HG02981 (cell line): ENCODE results near the gene LPCAT2.

ENCODE experiments used
- ATAC-seq: cut with Tn5 transposase; IDR thresholded peaks from one replicate; pipeline ENCODE4 v1.9.1; 2021; ENCODE audit warnings: mild to moderate bottlenecking, moderate library complexity; ENCODE audit not compliant: unreplicated experiment

The LPCAT2 gene

DNA sequence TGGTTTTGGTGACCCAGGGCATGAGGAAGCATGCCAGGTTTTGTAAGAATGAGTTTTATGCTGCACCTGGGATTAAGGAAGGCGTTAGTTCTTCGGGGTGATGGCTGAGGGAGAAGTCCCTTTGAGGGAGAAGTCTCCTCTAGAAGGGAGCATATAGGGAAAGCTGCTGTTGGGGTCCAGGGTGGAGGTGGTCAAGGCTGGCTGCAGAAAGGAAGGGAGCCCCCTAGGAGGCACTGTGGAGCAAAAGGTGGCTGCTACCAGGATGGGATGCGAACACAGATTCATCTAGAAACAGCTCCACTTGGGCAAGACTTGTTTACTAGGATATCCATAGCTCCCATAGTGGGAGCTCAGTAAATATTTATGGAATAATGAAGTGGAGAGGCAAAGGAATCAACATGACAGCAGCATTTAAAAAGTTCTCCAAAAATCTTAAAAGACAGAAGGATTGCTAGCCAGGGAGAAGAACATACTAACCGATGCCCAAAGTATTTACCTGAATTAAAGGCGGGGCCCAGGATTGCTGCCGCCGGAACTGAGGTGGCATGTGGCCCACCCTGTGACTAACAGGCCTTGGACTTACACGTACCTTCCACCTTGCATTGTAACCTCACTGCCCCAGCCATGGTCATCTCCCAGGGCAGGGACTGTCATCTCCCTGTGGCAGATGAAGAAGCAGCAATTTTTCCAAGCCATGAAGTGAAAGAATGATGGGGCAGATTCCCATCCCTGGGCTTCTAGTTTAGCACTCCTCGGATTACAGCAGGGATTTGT, 7.1 kb upstream of the LPCAT2 start:
- ATAC-seq, result no peak

DNA sequence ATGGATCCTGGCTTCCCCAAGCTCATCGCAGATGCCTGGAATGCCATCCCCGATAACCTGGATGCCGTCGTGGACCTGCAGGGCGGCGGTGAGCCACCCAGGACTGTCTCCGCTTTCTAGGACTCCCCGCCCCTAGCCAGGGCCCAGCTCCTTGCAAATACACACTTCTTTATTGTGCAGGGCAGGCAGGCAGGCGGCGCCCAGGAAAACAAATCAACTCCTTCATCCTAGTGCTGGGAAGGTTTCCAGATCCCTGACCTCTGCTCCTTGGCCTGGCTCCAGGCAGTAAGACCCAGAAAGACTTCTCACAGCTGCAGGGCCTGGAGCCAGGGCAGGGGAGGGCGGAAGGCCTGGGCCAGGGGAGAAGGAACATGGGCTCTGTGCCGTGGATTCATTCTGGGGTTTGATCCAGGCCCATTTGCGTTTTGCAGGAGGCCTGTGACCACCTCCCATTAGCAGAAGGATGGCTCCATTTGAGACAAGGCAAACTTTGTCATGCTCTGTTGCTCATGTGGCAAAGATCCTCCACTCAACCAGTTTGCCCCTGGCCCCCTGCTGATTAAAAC, 6.0 kb upstream of the LPCAT2 start:
- ATAC-seq, result no peak

- ATAC-seq, result no peak
Observed at GRCh38 chr16:55503726-55504550, 4.9 kb upstream of the LPCAT2 start.

- no peak for ATAC-seq
Observed at GRCh38 chr16:55505333-55506015, 3.4 kb upstream of the LPCAT2 start.

GRCh38 chr16:55506083-55506482, 2.8 kb upstream of the LPCAT2 start:
- no peak for ATAC-seq

DNA sequence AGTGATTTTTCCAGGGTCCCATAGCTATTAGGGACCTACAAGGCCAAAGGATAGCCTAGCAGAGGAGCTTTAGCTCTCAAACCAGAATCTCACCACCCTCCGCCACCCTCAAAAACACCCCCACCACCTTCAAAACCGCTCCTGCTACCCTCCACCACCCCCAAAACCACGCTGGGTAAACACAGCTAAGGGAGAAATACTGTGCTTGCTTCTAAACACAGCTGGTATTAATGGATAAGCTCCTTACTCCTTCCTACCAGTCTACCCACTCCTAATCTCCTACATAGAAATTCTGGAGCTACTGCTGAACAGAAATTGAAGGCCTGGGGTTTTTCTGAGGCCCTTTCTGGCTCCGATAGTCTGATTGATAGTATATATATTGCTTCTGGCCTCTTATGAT, 2.2 kb upstream of the LPCAT2 start:
- no peak for ATAC-seq

GRCh38 chr16:55508271-55508921, 476 bp upstream of the LPCAT2 start:
- ATAC-seq, result no peak

DNA sequence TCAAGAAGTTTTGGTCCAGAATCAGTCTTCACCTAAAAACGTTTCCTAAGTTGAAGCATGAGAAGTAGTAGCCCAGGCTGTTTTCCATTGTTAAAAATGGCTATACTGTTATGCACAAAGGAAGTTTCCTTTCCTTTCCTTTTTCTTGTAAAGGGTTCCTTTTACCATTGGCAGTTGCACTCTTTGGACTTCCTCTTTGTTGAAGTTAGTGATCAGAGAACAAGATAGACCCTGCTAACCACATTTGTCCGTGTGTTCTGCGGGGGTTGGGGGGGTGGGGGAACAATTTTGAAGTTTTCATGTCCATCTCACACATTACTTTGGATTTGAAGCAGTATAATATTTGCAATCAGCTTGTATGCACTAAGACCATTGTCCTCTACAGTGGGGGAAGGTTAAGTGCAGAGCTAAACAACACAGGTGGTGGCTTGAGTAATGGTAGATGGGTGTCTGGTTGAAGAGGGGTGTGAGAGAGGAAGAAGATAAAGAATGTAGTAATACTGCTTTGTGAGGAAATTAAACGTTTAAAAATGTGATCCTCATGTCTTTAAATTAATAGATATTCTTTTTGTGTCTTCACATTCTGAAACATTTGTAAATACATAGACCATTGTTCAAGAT, 1.4 kb downstream of the LPCAT2 start:
- no peak for ATAC-seq

DNA sequence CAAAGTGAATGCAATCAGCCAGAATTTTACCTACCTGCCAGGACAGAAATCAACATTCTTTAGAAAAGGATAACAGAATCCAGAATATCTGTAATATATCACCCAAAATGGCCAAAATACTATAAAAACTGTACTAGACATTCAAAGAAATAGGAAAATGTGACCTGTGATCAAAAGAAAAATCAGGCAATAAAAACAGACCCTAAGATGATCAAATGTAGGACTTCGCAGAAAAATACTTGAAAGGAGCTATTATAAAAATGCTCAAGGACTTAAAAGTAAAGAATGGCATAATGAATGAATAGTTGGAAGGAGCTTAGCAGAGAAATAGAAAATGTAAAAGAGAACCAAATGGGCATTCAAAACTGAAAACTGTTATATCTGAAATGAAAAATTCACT, 4.1 kb downstream of the LPCAT2 start:
- no peak for ATAC-seq

DNA sequence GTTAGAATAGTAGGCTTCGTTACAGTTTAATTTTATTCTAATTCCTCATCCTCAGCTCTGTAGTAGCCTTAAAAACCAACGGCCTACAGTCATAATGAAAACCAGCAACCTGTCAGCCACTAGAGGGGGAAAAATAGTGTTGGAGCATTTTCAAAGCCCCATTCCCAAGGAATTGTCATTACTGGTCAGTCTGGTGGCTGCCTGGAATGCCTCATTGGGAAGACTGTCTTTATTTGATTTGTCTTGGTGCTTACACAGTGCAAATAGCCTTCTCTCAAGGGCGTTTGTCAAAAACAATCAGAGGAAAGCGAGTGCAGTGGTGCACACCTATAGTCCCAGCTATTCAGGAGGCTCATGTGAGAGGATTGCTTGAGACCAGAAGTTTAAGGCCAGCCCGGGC, 4.7 kb downstream of the LPCAT2 start:
- ATAC-seq, result no peak

DNA sequence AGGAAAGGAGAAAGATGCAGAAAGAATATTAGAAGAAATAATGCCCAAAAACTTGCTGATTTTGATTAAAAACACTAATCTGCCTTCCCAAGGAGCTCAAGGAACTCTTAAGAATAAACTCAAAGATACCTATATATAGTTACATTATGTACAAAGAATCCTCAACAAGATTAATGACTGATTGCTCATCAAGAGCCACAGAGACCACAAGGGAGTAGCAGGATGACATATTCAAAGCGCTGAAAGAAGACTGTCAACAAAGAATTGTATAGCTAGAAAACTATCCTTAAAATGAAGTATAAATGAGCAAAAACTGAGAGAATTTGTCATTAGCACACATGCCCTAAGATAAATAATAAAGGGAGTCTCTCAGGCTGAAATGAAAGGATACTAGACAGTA, 6.2 kb downstream of the LPCAT2 start:
- ATAC-seq, result no peak

GRCh38 chr16:55521792-55522191, 12.9 kb downstream of the LPCAT2 start:
- ATAC-seq, result no peak

DNA sequence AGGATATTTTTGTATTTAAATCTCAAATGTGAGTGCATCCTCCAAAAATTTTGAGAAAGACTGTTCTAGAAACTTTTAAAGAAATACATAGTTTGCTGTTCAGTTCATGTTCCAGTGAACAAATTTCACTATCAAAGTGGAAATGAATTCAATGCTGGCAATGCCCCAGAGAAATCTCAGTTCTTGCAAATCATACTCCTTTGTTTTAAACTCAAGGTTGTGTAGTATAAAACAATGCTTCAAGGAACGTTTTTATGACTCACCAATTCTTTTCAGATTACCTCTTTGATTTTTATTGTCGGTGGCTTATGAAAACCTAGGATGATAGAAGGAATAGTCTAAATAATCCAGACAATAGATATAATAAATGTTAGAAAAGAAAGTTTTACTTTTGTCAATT, 17.6 kb downstream of the LPCAT2 start:
- ATAC-seq, result no peak

- no peak for ATAC-seq
Observed at GRCh38 chr16:55527885-55528284, 19.0 kb downstream of the LPCAT2 start.

- no peak for ATAC-seq
Observed at GRCh38 chr16:55529018-55529417, 20.1 kb downstream of the LPCAT2 start.

DNA sequence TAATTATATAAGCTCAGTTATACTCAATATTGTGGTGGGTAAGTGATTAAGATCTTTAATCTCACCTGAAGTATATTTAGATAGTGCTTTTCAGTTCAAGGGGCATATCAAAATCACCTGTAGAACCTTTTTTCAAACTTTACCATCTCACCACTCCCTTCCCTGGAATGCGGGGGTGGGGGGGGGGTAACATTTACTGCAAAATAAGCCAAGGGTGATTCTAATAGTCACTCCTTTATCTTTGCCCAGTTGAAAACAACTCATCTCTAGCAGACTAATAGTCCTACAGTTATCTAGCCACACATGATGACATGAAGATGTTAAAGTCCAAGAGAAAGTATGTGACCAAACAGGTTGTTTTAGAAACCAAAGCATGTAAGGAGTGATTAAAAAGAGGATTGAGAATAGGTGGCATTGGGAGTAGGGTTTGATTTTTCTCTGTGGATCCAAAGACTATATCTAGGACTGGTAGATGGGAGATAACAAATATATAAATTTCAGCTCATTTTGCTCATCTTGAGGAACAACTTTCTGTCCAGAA, 21.5 kb downstream of the LPCAT2 start:
- no peak for ATAC-seq

- ATAC-seq, result no peak
Observed at GRCh38 chr16:55532227-55532626, 23.4 kb downstream of the LPCAT2 start.

DNA sequence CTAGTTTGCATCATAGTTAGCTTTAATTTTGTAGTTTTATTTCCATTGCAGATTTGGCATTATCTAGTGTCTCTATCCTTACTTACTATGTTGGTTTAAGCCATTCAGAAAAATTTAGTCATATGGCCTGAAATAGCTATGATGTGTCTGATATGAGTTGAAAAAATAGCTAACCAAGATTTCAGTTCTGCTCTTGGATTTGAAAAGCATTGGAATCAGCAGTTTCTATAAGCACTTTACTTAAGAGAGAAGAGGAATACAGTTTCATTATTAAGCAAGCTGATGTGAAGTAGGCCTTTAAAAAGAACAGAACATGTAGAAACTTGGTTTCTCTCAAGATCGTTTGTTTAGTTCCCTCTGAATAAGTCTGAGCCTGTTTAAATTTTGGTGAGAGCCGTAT, 25.9 kb downstream of the LPCAT2 start:
- no peak for ATAC-seq

GRCh38 chr16:55539049-55539448, 30.2 kb downstream of the LPCAT2 start:
- no peak for ATAC-seq

- ATAC-seq, result no peak
Observed at GRCh38 chr16:55539488-55539887, 30.6 kb downstream of the LPCAT2 start.
